GM12892 (cell line): ENCODE data around the gene PIP4K2A.

Experiments
- DNase-seq: peaks from one replicate; pipeline ENCODE4 v3.0.0; 2011; ENCODE audit not compliant: insufficient read length
- FAIRE-seq: peaks from 2 replicates; lab custom pipeline; 2011; peaks lifted over from hg19 to GRCh38; lab: Jason Lieb, UNC
- POLR2A ChIP-seq: IDR thresholded peaks from 2 replicates; pipeline ENCODE4 v1.6.1; 2011; ENCODE audit warnings: low read depth, low read length, control low read depth
- POLR2AphosphoS5 ChIP-seq: IDR thresholded peaks from 2 replicates; pipeline ENCODE4 v1.6.1; 2011; ENCODE audit warnings: low read depth, low read length, control low read depth
- TAF1 ChIP-seq: IDR thresholded peaks from 2 replicates; pipeline ENCODE4 v1.6.1; 2011; ENCODE audit warnings: low read depth, mild to moderate bottlenecking, control low read depth, low read length, borderline replicate concordance

Gene PIP4K2A

DNA sequence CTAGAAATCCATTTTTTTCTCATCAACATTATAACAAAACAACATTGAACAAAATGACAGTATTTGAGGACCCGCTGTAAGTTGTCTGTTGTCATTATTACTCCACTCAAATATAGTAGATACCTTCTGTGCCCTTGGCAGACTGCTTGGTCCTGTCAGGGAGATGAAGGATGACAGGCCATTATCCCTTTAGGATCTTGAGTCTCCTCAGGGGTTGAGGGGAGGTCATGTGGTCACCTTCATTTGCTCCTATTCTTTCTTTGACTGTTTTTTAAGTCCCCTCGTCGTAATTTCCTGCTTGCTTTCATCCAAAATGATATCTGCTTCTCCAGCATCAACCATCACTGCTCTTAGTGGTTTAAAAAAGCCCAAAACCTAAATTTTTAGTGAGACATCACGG, 2.6 kb upstream of the PIP4K2A start:
- DNase-seq (no peak), FAIRE-seq (peak; percentile 5)
- no peak for TF ChIP-seq POLR2AphosphoS5
- no peak for TF ChIP-seq TAF1
- TF ChIP-seq POLR2A: no peak

DNA sequence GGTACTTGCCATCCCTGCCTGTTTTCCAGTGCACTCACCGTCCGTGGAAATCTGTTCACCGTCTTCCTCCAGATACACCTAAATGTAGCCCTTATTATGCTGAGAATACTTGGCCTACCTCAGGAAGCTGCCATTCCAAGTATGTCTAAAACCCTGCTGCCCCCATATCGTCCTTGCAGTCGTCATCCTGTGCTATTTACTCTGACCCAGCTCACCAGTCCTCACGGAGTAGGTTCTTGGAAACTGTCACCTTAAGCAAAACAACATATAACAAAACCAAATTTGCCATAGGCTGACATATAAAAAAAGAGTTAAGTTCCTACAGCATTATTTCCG, 880 bp upstream of the PIP4K2A start:
- DNase-seq: no peak
- no peak for FAIRE-seq

DNA sequence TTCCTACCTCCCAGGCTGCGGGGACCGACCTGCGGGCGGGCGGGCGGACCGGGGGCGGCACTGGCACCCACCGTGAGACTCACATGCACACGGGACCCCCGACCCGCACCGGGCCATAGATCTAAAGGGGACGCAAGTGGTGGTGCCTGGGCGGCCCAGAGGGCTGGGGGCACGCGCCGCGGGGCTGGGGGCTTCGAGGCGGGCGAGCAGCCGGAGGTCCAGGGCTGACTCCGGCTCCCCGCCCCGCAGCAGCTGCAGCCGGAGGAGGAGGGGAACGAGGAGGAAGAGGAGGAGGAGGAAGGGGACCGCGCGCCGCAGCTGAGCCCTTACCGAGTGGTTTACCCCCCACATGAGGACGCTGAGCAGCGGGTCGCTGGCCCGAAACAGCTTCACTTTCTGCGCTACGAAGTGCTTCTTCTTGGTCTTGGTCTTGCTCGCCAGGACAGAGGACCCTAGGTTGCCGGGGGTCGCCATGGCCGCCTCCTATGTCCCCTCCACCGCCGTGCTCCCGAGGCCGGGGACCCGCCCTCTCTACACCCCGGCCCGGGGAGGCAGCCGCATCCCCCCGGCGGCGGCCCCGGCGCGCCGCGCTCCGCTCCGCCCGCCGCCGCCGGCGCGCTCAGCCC, 412 bp downstream of the PIP4K2A start:
- peak; percentile 73 for FAIRE-seq
- TF ChIP-seq TAF1 (no peak), POLR2A (no peak), POLR2AphosphoS5 (no peak; the same call in 1 of the 2 replicates)

More for the DNA sequence above, 880 bp upstream of the PIP4K2A start:
- TF ChIP-seq POLR2A (no peak), TAF1 (no peak), POLR2AphosphoS5 (no peak)

DNA sequence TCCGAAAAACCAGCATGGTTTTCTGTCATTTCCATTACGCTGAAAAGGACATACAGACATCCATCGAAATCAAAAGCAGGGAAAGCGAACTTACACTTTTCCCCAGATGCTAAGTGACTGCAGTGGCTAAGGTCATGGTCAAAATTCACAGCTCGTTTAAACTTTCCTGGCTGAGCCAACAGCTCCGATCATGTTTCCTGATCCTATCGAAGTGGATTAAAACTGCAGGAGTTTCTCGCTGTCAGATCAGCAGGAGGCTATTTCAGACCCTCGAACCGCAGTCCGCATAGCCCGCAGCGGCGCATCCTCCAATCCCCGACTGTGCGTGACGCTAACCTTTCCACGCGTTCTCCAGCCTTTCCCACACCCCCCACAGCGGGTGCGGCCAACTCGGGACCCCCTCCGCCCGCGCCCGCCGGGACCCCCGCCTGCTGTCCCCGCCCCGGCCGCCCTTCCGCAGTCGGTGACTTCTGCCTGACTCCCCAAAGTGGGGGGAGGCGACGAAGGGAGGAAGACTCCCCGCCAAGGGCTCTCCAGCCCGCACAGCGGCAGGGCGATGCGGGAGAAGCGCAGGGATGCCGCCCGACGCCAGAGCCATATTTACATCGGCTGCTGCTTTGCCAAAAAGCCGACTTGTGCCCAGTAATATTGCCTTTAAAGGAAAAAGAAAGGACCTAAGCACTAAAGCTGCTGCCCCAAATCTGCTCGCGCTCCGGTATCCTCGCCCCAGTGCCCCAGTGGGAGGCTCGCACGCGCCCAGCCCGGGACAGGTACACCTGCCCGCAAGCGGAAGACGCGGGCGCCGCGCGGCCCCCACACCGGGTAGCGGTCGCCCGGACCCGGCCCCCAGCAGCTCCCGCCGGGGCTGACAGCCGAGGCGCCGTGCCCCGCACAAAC, 1.2 kb downstream of the PIP4K2A start:
- peak; percentile 27 for DNase-seq
- TF ChIP-seq POLR2A: no peak
- TF ChIP-seq TAF1: no peak
- no peak for TF ChIP-seq POLR2AphosphoS5
- peak; percentile 71 for FAIRE-seq

More for the DNA sequence above, 412 bp downstream of the PIP4K2A start:
- no peak for DNase-seq

DNA sequence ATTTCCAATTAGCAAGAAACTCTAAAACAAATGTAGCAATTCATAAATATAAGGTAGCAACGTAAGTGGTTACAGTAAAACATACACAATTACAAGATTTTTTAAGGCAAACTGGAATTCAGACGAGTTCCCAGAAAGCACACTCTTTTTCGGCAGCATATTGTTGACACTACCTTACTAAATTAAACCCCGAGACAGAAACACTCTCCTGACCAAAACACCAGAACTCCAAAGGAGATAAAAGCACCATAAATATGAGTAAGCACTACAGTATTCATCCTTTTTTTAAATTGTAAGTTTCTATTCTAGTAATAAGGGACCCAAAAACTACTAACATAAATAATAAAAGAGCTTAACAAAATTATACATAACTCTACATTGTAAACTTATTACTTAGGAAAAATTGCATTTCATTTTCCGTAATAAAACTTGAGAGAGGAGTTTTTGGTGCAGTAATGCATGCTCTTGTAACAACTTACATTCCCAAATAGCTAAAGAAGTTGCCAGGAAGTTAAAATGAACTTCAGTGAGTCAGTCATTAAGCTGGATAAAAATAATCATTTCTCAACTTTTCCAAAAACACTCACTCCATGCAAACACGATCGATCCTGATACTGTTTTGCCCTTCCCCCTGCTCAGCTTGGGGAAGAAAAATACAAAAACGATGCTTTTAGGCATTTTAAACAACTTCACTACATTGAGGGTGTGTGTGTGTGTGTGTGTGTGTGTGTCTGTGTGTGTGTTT, 2.0 kb downstream of the PIP4K2A start:
- TF ChIP-seq POLR2AphosphoS5 (no peak), POLR2A (no peak), TAF1 (no peak)
- DNase-seq (no peak), FAIRE-seq (no peak)

GRCh38 chr10:22711373-22711772, 3.0 kb downstream of the PIP4K2A start:
- peak; percentile 9 for FAIRE-seq

DNA sequence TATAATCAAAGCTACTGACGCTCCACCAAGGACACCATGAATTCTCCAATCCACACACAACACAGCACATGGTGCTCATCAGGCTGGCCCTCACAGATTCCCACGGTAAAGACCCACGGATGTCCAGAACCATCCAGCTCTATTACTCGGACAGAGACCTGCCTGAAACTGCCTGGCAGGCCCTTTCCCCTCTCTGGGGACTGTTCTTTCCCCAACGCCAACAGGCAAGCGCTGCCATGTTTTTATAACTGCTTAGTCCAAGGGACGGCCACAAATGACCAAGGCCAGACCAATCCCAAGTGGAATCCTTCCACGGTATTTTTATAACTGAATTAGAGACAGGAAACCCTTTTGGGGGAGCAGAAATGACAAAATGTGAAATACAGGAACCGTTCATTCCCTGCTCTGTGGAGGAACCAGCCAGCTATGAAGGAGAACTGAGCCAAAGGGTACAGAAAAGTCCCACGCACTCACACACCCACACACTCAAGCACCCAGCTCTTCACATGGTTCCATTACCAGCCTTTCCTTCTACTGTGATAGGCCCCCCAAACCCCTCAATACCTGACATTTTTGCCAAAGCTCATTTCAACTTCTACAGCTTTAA, 4.1 kb downstream of the PIP4K2A start:
- TF ChIP-seq POLR2AphosphoS5 (peak; percentile 23; the same call in 1 of the 2 replicates), TAF1 (no peak), POLR2A (peak; percentile 49; the same call in 1 of the 2 replicates)
- FAIRE-seq: peak; percentile 82

More at GRCh38 chr10:22711373-22711772, 3.0 kb downstream of the PIP4K2A start:
- TF ChIP-seq POLR2A: no peak
- no peak for TF ChIP-seq POLR2AphosphoS5
- TF ChIP-seq TAF1: no peak
- DNase-seq: no peak

DNA sequence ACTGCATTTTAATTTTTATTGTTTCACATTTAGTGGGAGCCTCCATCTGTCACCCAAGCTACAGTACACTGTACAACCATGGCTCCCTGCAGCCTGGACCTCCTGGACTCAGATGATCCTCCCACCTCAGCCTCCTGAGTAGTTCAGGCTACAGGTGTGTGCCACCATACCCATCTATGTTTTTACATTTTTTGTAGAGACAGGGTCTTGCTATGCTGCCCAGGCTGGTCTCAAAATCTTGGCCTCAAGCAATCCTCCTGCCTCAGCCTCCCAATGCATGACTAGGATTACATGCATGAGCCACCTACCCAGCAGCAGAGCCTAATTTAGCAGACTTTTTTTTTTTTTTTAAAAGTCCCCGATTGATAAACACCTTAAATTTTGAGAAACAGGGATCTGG, 5.6 kb downstream of the PIP4K2A start:
- no peak for TF ChIP-seq POLR2A
- TF ChIP-seq TAF1: no peak
- no peak for TF ChIP-seq POLR2AphosphoS5
- FAIRE-seq: peak; percentile 78
- no peak for DNase-seq

More for the DNA sequence above, 4.1 kb downstream of the PIP4K2A start:
- no peak for DNase-seq

DNA sequence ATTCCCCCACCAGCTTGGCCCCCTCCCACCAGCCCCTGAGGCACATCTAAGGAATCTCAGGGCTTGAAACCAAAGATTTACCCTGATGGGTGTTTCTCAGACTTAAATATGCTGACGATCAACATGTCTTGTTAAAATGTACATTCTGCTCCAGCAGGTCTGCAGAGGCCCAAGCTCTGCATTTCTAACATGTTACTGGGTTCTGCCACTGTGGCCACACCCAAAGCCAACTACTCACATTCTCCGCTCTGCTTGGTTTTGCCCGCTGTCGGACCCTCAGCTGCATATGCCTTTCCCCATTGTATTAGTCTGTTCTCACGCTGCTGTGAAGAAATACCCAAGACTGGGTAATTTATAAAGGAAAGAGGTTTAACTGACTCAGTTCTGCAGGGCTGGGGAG, 8.9 kb downstream of the PIP4K2A start:
- FAIRE-seq: peak; percentile 30
- TF ChIP-seq POLR2A: no peak
- TF ChIP-seq TAF1: no peak
- no peak for TF ChIP-seq POLR2AphosphoS5
- no peak for DNase-seq

- FAIRE-seq (peak; percentile 90), DNase-seq (no peak)
- TF ChIP-seq POLR2A: no peak
- peak; percentile 43; the same call in 1 of the 2 replicates for TF ChIP-seq POLR2AphosphoS5
- TF ChIP-seq TAF1: 0 out of 2 replicates have a peak, but pooled peaks have one; percentile 0
Observed at GRCh38 chr10:22704942-22705341, 9.4 kb downstream of the PIP4K2A start.
